ENCODE results near the gene FMNL2. TPM values are rescaled to one million over a fixed set of nuclear protein-coding genes. Genes with fewer than 3 reads are reported as not detected.

The FMNL2 gene
- total RNA-seq, 4 donors from 2014 or later = 37.7 to 60.9 (median 52.1) TPM

DNA sequence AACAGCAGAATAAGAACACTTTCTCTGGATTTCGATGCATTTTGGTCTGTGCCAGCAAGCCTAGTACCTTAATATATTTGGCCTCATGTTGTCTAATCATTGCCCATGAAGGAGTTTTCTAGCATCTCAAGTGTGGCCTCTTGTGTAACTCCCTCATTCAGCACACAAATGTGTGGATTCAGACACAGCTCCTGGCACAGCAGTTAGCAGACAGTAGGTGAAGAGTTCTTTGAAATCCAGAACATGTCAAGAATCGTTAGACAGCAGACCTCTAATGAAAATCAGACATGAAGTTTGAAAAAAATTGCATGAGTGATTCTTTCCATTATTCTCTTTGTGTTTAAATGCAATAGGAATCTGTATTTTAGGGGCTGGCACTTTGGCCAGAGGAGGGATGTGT, 177.0 kb downstream of the FMNL2 start:
- Histone ChIP-seq H3K4me1 (peaks cover 2 to 27% of the 10 kb centered on the region in 2 donors), H3K27me3 (no peaks in the 10 kb centered on the region), H3K36me3 (no peaks in the 10 kb centered on the region), H3K4me3 (replicated peaks in 1 of 3) (no peak overlapping the region), H3K27ac (no peak overlapping the region), H3K9me3 (no peaks in the 10 kb centered on the region)
- intact Hi-C loops (cut with DNase I) = no loop called here
- 40 to 47% methylated on average over 2 of the region's 2 CpGs for WGBS, 2 donors
- DNase-seq = peak; percentile 39 to 52
- TF ChIP-seq POLR2A (IDR thresholded peaks at IDR 0.05) = no peak
- no peak for TF ChIP-seq CTCF (IDR thresholded peaks at IDR 0.05)

GRCh38 chr2:152513029-152513428, 178.1 kb downstream of the FMNL2 start:
- WGBS, 2 donors = 97 to 98% methylated on average over 4 of the region's 4 CpGs
- TF ChIP-seq CTCF (IDR thresholded peaks at IDR 0.05) = no peak
- TF ChIP-seq POLR2A (IDR thresholded peaks at IDR 0.05) = no peak
- H3K4me3 ChIP-seq (replicated peaks in 1 of 3) = no peak overlapping the region
- H3K27me3 ChIP-seq = no peaks in the 10 kb centered on the region
- H3K9me3 ChIP-seq = no peaks in the 10 kb centered on the region
- intact Hi-C loops (cut with DNase I) = no loop called here
- peaks cover 2 to 25% of the 10 kb centered on the region in 2 donors for H3K4me1 ChIP-seq
- H3K36me3 ChIP-seq = no peaks in the 10 kb centered on the region
- DNase-seq = no peak
- no peak overlapping the region for H3K27ac ChIP-seq

- Histone ChIP-seq H3K36me3 (no peaks in the 10 kb centered on the region), H3K4me1 (peaks cover 2 to 19% of the 10 kb centered on the region in 2 donors), H3K4me3 (replicated peaks in 1 of 3) (no peak overlapping the region), H3K27ac (no peak overlapping the region), H3K9me3 (no peaks in the 10 kb centered on the region), H3K27me3 (no peaks in the 10 kb centered on the region)
- WGBS, 2 donors = 48 to 70% methylated on average over 2 of the region's 2 CpGs
- peak in 1 of 2 donors; percentile 48 for DNase-seq
- TF ChIP-seq CTCF (IDR thresholded peaks at IDR 0.05) (no peak), POLR2A (IDR thresholded peaks at IDR 0.05) (no peak)
- intact Hi-C loops (cut with DNase I) = no loop called here
Measured at GRCh38 chr2:152513681-152514080, 178.7 kb downstream of the FMNL2 start.

DNA sequence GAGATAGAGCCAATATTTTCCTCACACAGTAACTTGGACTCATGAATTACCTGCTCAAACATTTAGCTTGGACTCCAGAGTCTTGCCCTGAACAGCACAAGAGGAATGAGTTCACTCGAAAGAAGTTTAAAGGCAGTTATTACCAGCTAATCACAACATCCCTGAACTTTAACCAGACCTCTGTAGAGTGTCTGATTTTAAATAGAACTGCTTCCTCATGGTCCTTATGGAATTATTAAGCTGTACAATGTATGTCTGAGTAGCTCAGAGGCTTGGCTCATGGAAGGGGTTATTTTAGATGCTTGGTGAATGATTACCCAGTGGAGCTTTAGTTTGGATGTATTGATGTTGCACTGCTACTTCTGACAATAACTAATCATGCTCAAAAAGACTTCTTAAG, 183.1 kb downstream of the FMNL2 start:
- H3K27ac ChIP-seq = no peak overlapping the region
- 48 to 57% methylated on average over 1 of the region's 1 CpG for whole genome bisulfite sequencing, 2 donors
- no peak for DNase-seq
- H3K4me1 ChIP-seq = peaks cover 0 to 17% of the 10 kb centered on the region in 2 donors
- no peak overlapping the region for H3K4me3 ChIP-seq (replicated peaks in 1 of 3)
- intact Hi-C loops (cut with DNase I) = no loop called here
- no peak for TF ChIP-seq POLR2A (IDR thresholded peaks at IDR 0.05)
- no peak for TF ChIP-seq CTCF (IDR thresholded peaks at IDR 0.05)
- no peaks in the 10 kb centered on the region for H3K36me3 ChIP-seq
- no peaks in the 10 kb centered on the region for H3K27me3 ChIP-seq
- H3K9me3 ChIP-seq = no peaks in the 10 kb centered on the region

- WGBS, 2 donors = 65 to 66% methylated on average over 14 of the region's 14 CpGs
- Histone ChIP-seq H3K27me3 (no peaks in the 10 kb centered on the region), H3K4me1 (peaks cover 0 to 12% of the 10 kb centered on the region in 2 donors), H3K9me3 (no peaks in the 10 kb centered on the region), H3K4me3 (replicated peaks in 1 of 3) (no peak overlapping the region), H3K36me3 (no peaks in the 10 kb centered on the region), H3K27ac (no peak overlapping the region)
- TF ChIP-seq CTCF (IDR thresholded peaks at IDR 0.05) = no peak
- no peak for TF ChIP-seq POLR2A (IDR thresholded peaks at IDR 0.05)
- DNase-seq = peak in 1 of 2 donors; percentile 33
- intact Hi-C loops (cut with DNase I) = no loop called here
Measured at GRCh38 chr2:152518641-152519580, 183.9 kb downstream of the FMNL2 start.

All from thyroid gland (tissue), 4 donors.